Cardiac fibroblast (primary cell): ENCODE data around the gene SLCO3A1.

Experiments
- DNase-seq, 2 donors: peaks; one replicate each; pipeline versions ENCODE4 v3.0.0 to v3.0.0-alpha.2; 2010; ENCODE audit warnings: low read depth in 2 of 2
- H3K4me3 ChIP-seq, 2 donors: replicated peaks in 1 of 2; 1 replicate in 1 of 2; 2 replicates in 1 of 2; pipeline ENCODE4 v1.5.1; 2011; ENCODE audit warnings: low read depth in 2 of 2, low read length in 2 of 2, mild to moderate bottlenecking in 2 of 2, moderate library complexity in 1 of 2
- TF ChIP-seq, protein P1 (sequence below): IDR thresholded peaks from one replicate; pipeline ENCODE4 v1.5.1; 2011; ENCODE audit warnings: low read depth, mild to moderate bottlenecking, low read length, inconsistent platforms

Gene SLCO3A1

DNA sequence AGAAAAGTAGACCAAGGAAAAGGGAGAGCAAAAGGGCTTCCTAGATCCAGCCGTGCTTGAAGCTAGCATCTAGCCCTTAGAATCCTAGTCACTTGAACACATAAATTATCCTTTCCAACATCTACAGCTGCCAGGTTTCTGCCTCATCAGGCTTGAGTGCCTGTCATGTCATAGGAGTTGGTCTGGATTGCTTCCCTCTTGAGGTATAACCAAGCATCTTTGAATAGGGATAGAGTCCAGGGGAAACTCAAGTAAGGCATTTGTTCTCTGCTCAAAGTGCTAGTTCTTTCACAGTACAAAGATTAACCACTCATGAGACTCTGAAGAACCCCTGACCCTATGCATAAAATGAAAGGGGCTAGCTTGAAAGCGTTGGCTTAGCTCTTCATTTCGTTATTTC, 72.3 kb downstream of the SLCO3A1 start:
- TF ChIP-seq, protein P1, sequence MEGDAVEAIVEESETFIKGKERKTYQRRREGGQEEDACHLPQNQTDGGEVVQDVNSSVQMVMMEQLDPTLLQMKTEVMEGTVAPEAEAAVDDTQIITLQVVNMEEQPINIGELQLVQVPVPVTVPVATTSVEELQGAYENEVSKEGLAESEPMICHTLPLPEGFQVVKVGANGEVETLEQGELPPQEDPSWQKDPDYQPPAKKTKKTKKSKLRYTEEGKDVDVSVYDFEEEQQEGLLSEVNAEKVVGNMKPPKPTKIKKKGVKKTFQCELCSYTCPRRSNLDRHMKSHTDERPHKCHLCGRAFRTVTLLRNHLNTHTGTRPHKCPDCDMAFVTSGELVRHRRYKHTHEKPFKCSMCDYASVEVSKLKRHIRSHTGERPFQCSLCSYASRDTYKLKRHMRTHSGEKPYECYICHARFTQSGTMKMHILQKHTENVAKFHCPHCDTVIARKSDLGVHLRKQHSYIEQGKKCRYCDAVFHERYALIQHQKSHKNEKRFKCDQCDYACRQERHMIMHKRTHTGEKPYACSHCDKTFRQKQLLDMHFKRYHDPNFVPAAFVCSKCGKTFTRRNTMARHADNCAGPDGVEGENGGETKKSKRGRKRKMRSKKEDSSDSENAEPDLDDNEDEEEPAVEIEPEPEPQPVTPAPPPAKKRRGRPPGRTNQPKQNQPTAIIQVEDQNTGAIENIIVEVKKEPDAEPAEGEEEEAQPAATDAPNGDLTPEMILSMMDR, result no peak
- DNase-seq, result no peak
- H3K4me3 ChIP-seq, result no peak overlapping the region

DNA sequence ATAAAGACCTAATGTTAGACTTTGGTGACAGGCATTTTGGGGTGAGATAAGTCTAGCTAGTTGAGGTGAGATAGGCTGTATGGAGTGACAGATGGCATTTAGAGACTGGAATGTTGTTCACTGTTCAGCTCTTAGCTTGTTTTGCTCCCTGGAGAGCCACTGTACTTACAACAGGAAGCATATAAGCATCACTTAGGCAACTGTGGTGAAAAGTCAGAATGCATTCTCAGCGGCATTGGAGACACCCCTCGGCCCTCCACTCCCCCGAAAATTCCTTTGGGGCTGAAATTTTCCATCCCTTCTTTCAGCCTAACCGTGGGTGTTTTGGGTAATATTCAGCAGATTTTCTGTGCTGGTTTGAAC, 73.4 kb downstream of the SLCO3A1 start:
- DNase-seq, result peak; percentile 66 to 78
- TF ChIP-seq, protein P1, result no peak
- no peak overlapping the region for H3K4me3 ChIP-seq

DNA sequence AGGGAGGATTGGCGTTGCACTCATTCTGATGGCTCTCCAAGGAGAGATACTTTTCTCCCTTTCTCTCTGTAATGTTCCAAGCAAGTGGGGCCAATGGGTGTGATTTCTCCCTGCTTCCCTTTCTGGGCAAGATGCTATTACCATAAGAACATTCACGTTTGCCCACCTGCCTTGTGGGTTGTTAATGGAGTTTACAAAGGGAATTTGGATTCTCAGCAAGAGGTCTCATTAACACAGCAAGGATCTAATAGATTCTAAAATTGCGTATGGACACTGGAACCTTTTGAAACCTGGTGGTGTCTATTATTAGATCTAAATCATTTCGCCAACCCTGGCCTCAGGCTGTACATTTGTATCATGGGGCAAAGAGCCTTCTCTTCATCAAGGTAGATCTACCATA, 74.1 kb downstream of the SLCO3A1 start:
- no peak for DNase-seq
- TF ChIP-seq, protein P1, result no peak
- H3K4me3 ChIP-seq, result no peak overlapping the region

DNA sequence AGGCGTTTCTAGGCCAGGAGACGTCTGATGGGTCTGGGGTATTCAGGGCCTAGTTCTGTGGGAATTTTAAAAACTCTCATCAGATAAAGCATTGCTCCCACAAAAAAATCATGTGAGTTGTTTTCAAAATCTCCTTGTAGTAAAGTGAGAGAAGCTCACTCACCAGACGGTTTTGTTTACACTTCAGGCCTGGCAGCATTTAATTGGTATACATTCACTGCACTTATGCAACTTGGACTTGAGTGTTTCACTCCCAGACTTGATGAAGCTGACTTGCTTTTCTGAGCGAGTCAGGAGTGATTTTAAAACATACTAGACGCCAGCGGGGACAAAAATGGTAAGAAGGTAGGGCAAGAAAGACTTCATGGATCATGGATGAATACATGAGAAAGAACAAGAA, 75.2 kb downstream of the SLCO3A1 start:
- H3K4me3 ChIP-seq, result no peak overlapping the region
- TF ChIP-seq, protein P1, result no peak
- no peak for DNase-seq

DNA sequence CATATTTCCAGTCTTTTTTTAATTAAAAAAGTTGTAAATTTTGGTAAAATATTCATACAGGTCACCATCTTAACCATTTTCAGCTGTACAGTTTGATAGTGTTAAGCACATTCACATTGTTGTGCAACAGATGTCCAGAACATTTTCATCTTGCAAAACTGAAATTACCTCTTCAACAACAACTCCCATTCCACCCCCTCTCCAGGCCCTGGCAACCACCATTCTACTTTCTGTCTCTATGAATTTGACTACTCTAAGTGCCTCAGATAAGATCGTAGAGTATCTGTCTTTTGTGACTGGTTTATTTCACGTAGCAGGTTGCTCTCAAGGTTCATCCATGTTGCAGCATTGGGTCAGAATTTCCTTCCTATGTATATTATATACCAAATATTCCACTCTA, 76.0 kb downstream of the SLCO3A1 start:
- peak; percentile 16 to 59 for DNase-seq
- H3K4me3 ChIP-seq, result no peak overlapping the region
- TF ChIP-seq, protein P1, result no peak

DNA sequence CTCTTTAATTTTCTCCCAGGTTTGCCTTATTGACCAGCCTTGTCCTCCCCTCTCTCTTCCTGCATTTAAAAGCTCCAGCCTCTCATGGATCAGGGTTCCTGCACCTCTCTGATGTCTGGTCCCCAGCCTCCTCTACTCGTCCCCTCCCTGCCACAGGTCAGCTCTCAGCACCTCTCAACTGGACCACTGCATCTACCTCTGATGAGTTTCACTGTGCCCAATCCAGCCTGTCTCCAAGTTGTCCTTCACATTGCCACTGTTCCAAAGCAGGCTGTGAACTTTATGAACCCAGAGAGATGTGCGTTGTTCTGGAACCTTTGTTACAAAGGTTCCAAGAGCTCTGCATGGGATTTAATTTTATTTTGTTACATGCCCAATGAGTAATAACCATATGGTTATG, 76.6 kb downstream of the SLCO3A1 start:
- no peak for DNase-seq
- TF ChIP-seq, protein P1, result no peak

DNA sequence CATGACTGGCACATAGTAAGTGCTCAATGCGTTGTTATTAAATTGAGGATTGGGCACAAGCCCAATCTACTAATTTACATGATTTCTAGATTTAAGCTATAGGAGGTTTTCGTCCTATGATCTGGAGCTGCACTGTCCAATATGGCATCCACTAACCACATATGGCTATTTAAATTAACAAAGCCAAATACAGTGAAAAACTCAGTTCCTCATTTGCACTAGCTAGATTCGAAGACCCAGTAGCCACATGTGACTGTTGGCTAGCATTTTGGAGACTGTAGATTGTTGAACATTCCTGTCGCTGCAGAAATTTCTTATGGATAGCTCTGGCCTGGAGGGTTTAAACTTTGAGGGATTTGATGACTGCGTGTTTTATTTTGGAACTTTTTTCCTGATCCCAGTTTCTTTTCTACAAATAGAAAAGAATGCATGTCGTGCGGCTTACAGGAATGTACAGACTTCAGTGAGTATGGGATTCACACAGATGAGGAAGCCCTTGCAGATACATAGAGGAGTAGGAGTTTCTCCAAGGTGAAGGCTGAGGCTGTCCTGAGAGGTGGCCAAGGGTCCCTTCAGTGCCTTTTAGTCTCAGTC, 82.8 kb downstream of the SLCO3A1 start:
- TF ChIP-seq, protein P1, result no peak
- peak; percentile 10 to 15 for DNase-seq
- no peak overlapping the region for H3K4me3 ChIP-seq

More for the DNA sequence above, 76.6 kb downstream of the SLCO3A1 start:
- no peak overlapping the region for H3K4me3 ChIP-seq
